Fibroblast of villous mesenchyme (primary cell): Measurements from ENCODE around the gene MTUS2. TPM values are rescaled to one million over a fixed set of nuclear protein-coding genes. Genes with fewer than 3 reads are reported as not detected.

Experiments
- DNase-seq: peaks from one replicate; pipeline ENCODE4 v3.0.0-alpha.2; 2010; ENCODE audit warnings: low read depth
- H3K4me3 ChIP-seq: 2 replicates; pipeline ENCODE4 v1.5.1; 2011; ENCODE audit warnings: low read depth, mild to moderate bottlenecking, low read length
- total RNA-seq: library from RNA; depleted of rRNA; stranded (reverse); fragments of >200 nt; gene quantifications from 2 replicates; pipeline ENCODE4 v1.2.3, GENCODE V29; 2012
- TF ChIP-seq, protein P1 (sequence below): IDR thresholded peaks from 2 replicates; pipeline ENCODE4 v1.5.1; 2012; ENCODE audit warnings: low read depth, mild to moderate bottlenecking, low read length; ENCODE audit not compliant: insufficient read depth

Gene MTUS2
- total RNA-seq, 1 donor: 1.3 TPM

GRCh38 chr13:28830580-28830979 lies 10.4 kb downstream of the MTUS2 start:
- TF ChIP-seq, protein P1, sequence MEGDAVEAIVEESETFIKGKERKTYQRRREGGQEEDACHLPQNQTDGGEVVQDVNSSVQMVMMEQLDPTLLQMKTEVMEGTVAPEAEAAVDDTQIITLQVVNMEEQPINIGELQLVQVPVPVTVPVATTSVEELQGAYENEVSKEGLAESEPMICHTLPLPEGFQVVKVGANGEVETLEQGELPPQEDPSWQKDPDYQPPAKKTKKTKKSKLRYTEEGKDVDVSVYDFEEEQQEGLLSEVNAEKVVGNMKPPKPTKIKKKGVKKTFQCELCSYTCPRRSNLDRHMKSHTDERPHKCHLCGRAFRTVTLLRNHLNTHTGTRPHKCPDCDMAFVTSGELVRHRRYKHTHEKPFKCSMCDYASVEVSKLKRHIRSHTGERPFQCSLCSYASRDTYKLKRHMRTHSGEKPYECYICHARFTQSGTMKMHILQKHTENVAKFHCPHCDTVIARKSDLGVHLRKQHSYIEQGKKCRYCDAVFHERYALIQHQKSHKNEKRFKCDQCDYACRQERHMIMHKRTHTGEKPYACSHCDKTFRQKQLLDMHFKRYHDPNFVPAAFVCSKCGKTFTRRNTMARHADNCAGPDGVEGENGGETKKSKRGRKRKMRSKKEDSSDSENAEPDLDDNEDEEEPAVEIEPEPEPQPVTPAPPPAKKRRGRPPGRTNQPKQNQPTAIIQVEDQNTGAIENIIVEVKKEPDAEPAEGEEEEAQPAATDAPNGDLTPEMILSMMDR: no peak
- DNase-seq: no peak
- H3K4me3 ChIP-seq: no peak overlapping the region

GRCh38 chr13:28831117-28831516 lies 11.0 kb downstream of the MTUS2 start:
- no peak overlapping the region for H3K4me3 ChIP-seq
- TF ChIP-seq, protein P1: no peak
- DNase-seq: no peak

- no peak overlapping the region for H3K4me3 ChIP-seq
- no peak for DNase-seq
- TF ChIP-seq, protein P1: no peak
These were observed 17.0 kb downstream of the MTUS2 start for GRCh38 chr13:28837111-28837510.

DNA sequence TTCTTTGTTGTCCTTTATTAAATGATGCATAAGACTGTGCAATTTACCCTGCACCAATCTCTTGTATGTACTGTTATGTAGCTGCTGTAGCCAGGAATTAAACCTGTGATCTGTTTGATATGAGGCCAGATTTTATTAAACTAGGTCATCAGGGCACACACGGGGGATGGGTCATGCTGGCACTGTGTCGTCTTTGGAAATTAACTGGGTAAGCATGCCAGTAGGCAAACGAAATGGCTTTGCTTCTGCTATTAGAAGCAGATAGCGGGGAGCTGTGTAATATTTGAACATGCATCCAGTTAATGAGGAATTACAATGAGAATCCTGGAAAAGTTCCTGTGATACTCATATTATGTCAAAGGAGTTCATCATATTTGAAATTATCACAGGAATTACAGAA lies 23.5 kb downstream of the MTUS2 start:
- TF ChIP-seq, protein P1: no peak
- no peak for DNase-seq
- no peak overlapping the region for H3K4me3 ChIP-seq

- TF ChIP-seq, protein P1: no peak
- DNase-seq: no peak
- H3K4me3 ChIP-seq: no peak overlapping the region
These were observed 29.3 kb downstream of the MTUS2 start for GRCh38 chr13:28849441-28849840.

GRCh38 chr13:28850226-28850625 lies 30.1 kb downstream of the MTUS2 start:
- no peak for DNase-seq
- TF ChIP-seq, protein P1: no peak
- no peak overlapping the region for H3K4me3 ChIP-seq

DNA sequence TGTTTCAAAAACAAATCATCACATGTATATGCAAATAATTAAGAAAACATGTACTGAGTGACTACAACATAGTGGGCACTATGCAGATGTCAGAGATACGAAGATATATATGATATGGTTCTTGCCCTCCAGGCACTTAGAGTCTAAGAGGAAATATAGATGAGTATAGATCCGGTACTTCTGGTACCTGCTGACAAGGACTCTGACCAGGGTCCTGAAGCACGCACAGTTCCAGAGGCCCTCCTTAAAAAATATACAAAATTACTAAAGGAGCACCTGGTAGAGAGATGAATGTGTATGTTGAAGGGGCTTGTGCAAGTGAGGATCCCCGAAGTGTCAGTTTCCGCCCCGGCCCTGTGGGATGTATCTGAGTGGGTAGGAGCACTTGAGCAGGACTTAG lies 31.3 kb downstream of the MTUS2 start:
- no peak for DNase-seq
- H3K4me3 ChIP-seq: no peak overlapping the region
- TF ChIP-seq, protein P1: no peak
